BJ (cell line): ENCODE data around the gene KISS1. TPM values are rescaled to one million over a fixed set of nuclear protein-coding genes. Genes with fewer than 3 reads are reported as not detected.

Experiments
- CTCF ChIA-PET: fragments of 350-600 bp; formaldehyde crosslinking; extraction: SDS; loops from one replicate; lab custom pipeline; 2021; ENCODE audit warnings: antibody characterized with exemption, inconsistent platforms; lab: Yijun Ruan, JAX
- POLR2A ChIA-PET: fragments of 300-600 bp; sonication (Branson Sonifier 250); formaldehyde crosslinking; extraction: SDS; loops from one replicate; lab custom pipeline; 2021; ENCODE audit warnings: antibody characterized with exemption; lab: Charles Lee
- DNase-seq: peaks from one replicate; pipeline ENCODE4 v3.0.0-alpha.2; 2011; ENCODE audit warnings: low read depth
- H3K27me3 ChIP-seq: 2 replicates; pipeline ENCODE4 v1.6.0; 2011; ENCODE audit warnings: low read length; ENCODE audit not compliant: control insufficient read depth, insufficient read depth
- H3K36me3 ChIP-seq: 2 replicates; pipeline ENCODE4 v1.5.1; 2011; ENCODE audit warnings: low read length; ENCODE audit not compliant: control insufficient read depth, insufficient read depth
- H3K4me3 ChIP-seq: 2 replicates; pipeline ENCODE4 v1.5.1; 2011; ENCODE audit warnings: low read depth, mild to moderate bottlenecking, control low read depth, low read length
- polyA plus RNA-seq: library from polyadenylated mRNA; depleted of rRNA; stranded (reverse); fragments of >200 nt; gene quantifications from 2 replicates; pipeline ENCODE4 v1.2.3, GENCODE V29; 2011
- TF ChIP-seq, protein P1 (sequence below): IDR thresholded peaks from 2 replicates; pipeline ENCODE4 v1.5.1; 2011; ENCODE audit warnings: low read depth, mild to moderate bottlenecking, control low read depth, inconsistent platforms, low read length, moderate library complexity; ENCODE audit not compliant: insufficient read depth

KISS1 gene
- polyA plus RNA-seq, 1 experiment: 23.0 TPM

DNA sequence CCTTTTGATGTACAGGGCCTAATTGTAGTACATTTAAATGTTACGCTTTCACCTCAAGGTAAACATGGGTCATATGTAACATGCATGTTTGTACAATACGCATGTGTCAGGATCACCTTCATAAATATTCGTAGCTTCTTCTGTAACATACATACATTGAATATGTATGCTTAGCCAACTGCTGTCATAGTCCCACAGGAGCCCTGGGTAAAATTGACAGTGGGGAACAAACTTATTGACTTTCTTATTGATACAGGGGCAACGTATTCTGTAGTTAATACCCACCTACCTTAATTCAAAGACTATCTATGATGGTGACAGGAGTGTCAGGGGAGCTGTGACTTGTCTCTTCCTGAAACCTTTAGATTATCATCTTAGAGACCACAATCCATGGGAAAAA is 26.4 kb downstream of the KISS1 start:
- TF ChIP-seq, protein P1, sequence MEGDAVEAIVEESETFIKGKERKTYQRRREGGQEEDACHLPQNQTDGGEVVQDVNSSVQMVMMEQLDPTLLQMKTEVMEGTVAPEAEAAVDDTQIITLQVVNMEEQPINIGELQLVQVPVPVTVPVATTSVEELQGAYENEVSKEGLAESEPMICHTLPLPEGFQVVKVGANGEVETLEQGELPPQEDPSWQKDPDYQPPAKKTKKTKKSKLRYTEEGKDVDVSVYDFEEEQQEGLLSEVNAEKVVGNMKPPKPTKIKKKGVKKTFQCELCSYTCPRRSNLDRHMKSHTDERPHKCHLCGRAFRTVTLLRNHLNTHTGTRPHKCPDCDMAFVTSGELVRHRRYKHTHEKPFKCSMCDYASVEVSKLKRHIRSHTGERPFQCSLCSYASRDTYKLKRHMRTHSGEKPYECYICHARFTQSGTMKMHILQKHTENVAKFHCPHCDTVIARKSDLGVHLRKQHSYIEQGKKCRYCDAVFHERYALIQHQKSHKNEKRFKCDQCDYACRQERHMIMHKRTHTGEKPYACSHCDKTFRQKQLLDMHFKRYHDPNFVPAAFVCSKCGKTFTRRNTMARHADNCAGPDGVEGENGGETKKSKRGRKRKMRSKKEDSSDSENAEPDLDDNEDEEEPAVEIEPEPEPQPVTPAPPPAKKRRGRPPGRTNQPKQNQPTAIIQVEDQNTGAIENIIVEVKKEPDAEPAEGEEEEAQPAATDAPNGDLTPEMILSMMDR: no peak
- ChIA-PET CTCF (interaction anchor here (0.7 to 4.1 kb wide), 4 partner anchors 37 to 193 kb away, joined by 3 to 25 read pairs (median 4); partner anchors contain the start of gene GOLT1A), POLR2A (no interaction called here)
- no peak overlapping the region for H3K4me3 ChIP-seq
- H3K27me3 ChIP-seq: no peaks in the 10 kb centered on the region
- H3K36me3 ChIP-seq: no peaks in the 10 kb centered on the region
- DNase-seq: no peak

DNA sequence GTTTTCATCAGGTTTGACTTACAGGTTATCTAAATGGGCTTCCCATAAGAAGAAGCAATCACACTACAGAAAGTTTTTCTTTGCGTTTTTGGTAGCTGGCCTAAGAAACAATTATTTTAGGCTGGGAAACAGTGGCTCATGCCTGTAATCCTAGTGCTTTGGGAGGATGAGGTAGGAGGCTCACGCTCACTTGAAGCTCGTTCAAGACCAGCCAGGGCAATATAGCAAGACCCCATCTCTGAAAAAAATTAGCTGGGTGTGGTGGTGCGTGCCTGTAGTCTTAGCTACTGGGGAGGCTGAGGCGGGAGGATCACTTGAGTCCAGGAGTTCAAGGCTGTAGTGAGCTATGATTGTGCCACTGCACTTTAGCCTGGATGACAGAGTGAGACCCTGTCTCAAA is 28.6 kb downstream of the KISS1 start:
- no peaks in the 10 kb centered on the region for H3K27me3 ChIP-seq
- TF ChIP-seq, protein P1: no peak
- DNase-seq: no peak
- no peak overlapping the region for H3K4me3 ChIP-seq
- POLR2A ChIA-PET: no interaction called here
- no peaks in the 10 kb centered on the region for H3K36me3 ChIP-seq
- CTCF ChIA-PET: interaction anchor here (0.8 to 8.1 kb wide), 10 partner anchors 10 to 297 kb away, joined by 3 to 240 read pairs (median 4); partner anchors contain the start of genes GOLT1A and KISS1

GRCh38 chr1:204166219-204166618 is 30.1 kb downstream of the KISS1 start, which contains the start of gene REN:
REN (minus strand) TSS chr1:204166337; CDS start chr1:204166293, 44 bp downstream.
- Histone ChIP-seq H3K4me3 (no peak within 1 kb of the TSS), H3K36me3 (no peaks in the 10 kb centered on the region), H3K27me3 (no peaks in the 10 kb centered on the region)
- DNase-seq: no peak
- ChIA-PET CTCF (interaction anchor here (0.8 to 8.1 kb wide), 7 partner anchors 8 to 265 kb away, joined by 3 to 240 read pairs (median 10); partner anchors contain the start of genes GOLT1A and KISS1), POLR2A (no interaction called here)
- TF ChIP-seq, protein P1: no peak

DNA sequence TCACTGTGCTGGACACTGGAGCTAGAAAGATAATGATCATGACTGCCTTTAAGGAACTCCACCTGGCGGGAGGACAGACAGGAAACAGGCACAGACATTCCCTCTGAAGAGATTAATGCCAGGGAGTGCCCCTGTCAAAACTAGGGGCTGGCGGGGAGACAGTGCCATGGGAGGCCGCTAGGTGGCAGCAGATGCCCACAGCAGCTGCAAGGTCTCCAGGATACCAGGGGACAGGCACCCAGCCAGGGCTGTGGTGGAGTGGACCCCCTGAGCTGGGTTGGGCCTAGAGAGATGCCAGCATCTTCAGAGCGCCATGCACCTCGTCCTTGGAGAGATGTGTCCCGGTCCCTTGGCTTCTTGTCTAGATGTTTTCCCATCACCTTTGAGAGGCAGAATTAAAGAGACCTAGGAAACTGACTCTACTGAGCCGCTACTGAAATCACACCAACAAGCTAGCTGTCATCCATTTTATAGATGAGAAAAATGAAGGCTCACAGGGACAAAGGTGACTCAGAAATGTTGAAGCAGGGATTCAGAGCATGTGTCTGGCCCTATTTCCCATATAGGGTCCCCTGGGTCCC is 33.7 kb downstream of the KISS1 start:
- DNase-seq: no peak
- ChIA-PET CTCF (interaction anchor here (0.7 to 8.1 kb wide), 34 partner anchors 9 to 302 kb away, joined by 3 to 240 read pairs (median 8); partner anchors contain the start of genes GOLT1A, KISS1, PLEKHA6 and SNRPE), POLR2A (no interaction called here)
- Histone ChIP-seq H3K36me3 (no peaks in the 10 kb centered on the region), H3K4me3 (no peak overlapping the region), H3K27me3 (no peaks in the 10 kb centered on the region)
- TF ChIP-seq, protein P1: peak; percentile 99

- Histone ChIP-seq H3K4me3 (no peak overlapping the region), H3K27me3 (no peaks in the 10 kb centered on the region), H3K36me3 (no peaks in the 10 kb centered on the region)
- no peak for DNase-seq
- TF ChIP-seq, protein P1: no peak
- ChIA-PET POLR2A (no interaction called here), CTCF (interaction anchor here (0.6 to 8.1 kb wide), 32 partner anchors 8 to 301 kb away, joined by 3 to 240 read pairs (median 8); partner anchors contain the start of genes GOLT1A, KISS1, PLEKHA6 and SNRPE)
Measured at GRCh38 chr1:204161609-204162493, 34.4 kb downstream of the KISS1 start.
